ENCODE measurements around the gene KHSRP. TPM values are rescaled to one million over a fixed set of nuclear protein-coding genes. Genes with fewer than 3 reads are reported as not detected.
A peak's percentile ranks its signal among the peaks of the same experiment; 100 is the strongest.

Gene KHSRP
- total and polyA plus RNA-seq, 10 of the 15 experiments (the other 5 are each of a cell fraction or from before 2014, with no cell fraction given), result 4.8 to 440 (median 82.0) TPM

DNA sequence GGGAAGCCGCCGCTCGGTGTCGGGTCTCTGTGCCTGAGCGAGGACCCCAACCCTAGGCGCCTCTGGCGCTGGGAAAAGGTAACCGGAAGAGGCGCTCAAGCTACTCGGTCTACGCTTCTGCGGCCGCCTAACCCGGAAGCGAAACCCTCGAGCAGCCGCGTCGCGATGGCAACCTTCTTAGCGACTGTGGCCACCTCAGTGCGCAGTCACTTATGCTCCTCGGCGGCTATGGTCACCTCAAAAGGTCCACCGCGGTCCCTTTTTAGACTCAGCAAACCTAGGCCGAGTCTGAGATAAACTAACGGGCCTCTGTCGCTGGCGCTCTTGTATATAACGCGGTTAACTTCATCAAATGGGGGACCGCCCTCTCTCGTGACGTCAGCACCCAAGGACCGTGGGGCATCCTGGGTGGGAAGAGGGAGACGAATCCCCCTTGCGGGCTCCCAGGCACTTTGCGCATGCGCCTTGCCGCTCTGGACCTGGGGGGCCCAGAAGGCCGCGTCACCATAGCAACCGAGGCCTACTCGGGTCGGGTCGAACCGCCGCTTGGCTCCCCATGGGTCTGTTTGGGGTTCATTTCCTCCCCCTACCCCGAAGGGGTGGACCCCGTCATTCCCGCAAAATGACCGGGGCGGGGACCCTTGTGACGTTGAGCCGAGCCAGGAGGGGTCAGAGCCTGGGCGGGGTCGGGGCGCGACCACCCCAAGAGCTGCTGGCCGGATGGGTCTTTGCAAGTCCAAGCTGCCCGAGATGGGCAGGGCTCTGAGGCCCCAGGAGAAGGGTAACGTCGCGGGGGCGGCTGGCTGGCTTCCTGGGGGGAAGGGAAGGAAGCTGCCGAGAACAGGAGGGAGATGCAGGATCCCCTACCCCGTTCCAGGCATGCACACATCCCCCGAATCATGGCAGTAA is 31.3 kb downstream of the KHSRP start, which contains the start of gene GTF2F1 (continued):
- TF ChIP-seq CBX3 (IDR thresholded peaks at IDR 0.05; ENCODE audit: borderline replicate concordance, low read depth) (no peak), RAD21 (IDR thresholded peaks at IDR 0.05; ENCODE audit: insufficient read depth, low read depth, low read length) (no peak), CREM (IDR thresholded peaks at IDR 0.05; ENCODE audit: low read depth) (peak; percentile 84), ETV6 (conservative IDR thresholded peaks at IDR 0.05 in 1 of 2, IDR thresholded peaks at IDR 0.05 in 1 of 2; ENCODE audit: borderline replicate concordance in 1 of 2, low read depth in 1 of 2) (peak in 1 of 2 experiments; percentile 61; a peak in 1 of 4 replicates), NR2F1 (conservative IDR thresholded peaks at IDR 0.05) (peak; percentile 56), SIN3A (IDR thresholded peaks at IDR 0.05; ENCODE audit: low read depth, low read length) (peak; percentile 68; the same call in 1 of the 2 replicates), WRNIP1 (IDR thresholded peaks at IDR 0.05; ENCODE audit: borderline replicate concordance, low read depth, low read length) (no peak), MEF2A (IDR thresholded peaks at IDR 0.05; ENCODE audit: insufficient read depth, low read depth, low read length) (0 out of 2 replicates have a peak, but pooled peaks have one; percentile 38), RUNX3 (IDR thresholded peaks at IDR 0.05; ENCODE audit: low read length) (peak; percentile 76), IKZF1 (conservative IDR thresholded peaks at IDR 0.05) (peak; percentile 55)
- TF ChIP-seq, protein P1, sequence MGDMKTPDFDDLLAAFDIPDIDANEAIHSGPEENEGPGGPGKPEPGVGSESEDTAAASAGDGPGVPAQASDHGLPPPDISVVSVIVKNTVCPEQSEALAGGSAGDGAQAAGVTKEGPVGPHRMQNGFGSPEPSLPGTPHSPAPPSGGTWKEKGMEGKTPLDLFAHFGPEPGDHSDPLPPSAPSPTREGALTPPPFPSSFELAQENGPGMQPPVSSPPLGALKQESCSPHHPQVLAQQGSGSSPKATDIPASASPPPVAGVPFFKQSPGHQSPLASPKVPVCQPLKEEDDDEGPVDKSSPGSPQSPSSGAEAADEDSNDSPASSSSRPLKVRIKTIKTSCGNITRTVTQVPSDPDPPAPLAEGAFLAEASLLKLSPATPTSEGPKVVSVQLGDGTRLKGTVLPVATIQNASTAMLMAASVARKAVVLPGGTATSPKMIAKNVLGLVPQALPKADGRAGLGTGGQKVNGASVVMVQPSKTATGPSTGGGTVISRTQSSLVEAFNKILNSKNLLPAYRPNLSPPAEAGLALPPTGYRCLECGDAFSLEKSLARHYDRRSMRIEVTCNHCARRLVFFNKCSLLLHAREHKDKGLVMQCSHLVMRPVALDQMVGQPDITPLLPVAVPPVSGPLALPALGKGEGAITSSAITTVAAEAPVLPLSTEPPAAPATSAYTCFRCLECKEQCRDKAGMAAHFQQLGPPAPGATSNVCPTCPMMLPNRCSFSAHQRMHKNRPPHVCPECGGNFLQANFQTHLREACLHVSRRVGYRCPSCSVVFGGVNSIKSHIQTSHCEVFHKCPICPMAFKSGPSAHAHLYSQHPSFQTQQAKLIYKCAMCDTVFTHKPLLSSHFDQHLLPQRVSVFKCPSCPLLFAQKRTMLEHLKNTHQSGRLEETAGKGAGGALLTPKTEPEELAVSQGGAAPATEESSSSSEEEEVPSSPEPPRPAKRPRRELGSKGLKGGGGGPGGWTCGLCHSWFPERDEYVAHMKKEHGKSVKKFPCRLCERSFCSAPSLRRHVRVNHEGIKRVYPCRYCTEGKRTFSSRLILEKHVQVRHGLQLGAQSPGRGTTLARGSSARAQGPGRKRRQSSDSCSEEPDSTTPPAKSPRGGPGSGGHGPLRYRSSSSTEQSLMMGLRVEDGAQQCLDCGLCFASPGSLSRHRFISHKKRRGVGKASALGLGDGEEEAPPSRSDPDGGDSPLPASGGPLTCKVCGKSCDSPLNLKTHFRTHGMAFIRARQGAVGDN (IDR thresholded peaks at IDR 0.05), result peak; percentile 71
- TF ChIP-seq, protein P2, sequence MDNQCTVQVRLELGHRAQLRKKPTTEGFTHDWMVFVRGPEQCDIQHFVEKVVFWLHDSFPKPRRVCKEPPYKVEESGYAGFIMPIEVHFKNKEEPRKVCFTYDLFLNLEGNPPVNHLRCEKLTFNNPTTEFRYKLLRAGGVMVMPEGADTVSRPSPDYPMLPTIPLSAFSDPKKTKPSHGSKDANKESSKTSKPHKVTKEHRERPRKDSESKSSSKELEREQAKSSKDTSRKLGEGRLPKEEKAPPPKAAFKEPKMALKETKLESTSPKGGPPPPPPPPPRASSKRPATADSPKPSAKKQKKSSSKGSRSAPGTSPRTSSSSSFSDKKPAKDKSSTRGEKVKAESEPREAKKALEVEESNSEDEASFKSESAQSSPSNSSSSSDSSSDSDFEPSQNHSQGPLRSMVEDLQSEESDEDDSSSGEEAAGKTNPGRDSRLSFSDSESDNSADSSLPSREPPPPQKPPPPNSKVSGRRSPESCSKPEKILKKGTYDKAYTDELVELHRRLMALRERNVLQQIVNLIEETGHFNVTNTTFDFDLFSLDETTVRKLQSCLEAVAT (IDR thresholded peaks at IDR 0.05), result 0 out of 2 replicates have a peak, but pooled peaks have one; percentile 27

Data from GM12878 (cell line).